ENCODE results near the gene KLF15.

DNA sequence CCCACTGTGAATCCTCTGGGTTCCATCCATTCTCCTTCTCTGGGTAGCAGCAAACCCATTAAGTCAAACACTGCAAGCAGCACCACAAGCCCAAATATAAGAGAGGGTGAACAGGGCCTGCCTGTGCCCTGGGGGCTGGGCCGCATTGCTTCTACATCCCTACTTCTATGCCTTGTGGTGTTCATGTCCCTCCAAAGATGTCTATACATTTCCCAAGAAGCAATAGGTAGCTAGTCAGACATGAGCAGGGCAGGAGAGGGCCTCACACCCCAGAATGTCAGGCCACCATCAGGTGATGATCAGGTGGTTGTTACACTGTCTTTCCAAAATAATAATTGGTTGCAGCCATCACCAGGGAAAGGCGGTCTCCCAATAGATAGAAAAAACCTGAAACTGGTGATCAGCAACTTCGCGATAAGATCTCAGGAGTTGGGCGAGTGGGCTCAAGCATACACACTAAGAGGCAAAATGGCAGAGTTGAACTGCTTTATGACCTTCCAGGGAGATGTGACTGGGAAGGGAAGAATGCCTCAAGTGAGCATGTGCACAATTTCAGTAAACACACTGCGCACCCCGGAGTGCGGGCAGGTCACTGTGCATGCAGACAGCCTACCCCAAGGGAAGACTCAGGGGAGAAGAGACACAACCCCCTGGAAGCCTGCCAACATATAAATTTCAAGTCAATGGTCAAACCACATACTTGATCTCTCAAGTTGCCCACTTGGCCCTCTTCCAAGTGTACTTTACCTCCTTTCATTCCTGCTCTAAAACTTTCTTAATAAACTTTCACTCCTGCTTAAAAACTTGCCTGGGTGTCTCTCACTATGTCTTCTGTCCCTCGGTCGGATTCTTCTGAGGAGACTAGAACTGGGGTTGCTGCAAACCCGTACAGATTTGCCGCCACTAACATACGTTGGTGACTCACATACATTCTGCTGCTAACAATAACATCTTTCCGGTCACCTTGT lies 39.9 kb downstream of the KLF15 start:
- TF ChIP-seq, protein P1, sequence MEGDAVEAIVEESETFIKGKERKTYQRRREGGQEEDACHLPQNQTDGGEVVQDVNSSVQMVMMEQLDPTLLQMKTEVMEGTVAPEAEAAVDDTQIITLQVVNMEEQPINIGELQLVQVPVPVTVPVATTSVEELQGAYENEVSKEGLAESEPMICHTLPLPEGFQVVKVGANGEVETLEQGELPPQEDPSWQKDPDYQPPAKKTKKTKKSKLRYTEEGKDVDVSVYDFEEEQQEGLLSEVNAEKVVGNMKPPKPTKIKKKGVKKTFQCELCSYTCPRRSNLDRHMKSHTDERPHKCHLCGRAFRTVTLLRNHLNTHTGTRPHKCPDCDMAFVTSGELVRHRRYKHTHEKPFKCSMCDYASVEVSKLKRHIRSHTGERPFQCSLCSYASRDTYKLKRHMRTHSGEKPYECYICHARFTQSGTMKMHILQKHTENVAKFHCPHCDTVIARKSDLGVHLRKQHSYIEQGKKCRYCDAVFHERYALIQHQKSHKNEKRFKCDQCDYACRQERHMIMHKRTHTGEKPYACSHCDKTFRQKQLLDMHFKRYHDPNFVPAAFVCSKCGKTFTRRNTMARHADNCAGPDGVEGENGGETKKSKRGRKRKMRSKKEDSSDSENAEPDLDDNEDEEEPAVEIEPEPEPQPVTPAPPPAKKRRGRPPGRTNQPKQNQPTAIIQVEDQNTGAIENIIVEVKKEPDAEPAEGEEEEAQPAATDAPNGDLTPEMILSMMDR (IDR thresholded peaks at IDR 0.05; ENCODE audit: low read depth, low read length, poor library complexity, severe bottlenecking), result no peak
- TF ChIP-seq EZH2phosphoT487 (IDR thresholded peaks at IDR 0.05; ENCODE audit: borderline replicate concordance, low read length), result no peak
